H1 (cell line): ENCODE data around the gene TXNDC11. TPM values are rescaled to one million over a fixed set of nuclear protein-coding genes. Genes with fewer than 3 reads are reported as not detected.

ENCODE experiments used
- CHD2 ChIP-seq: IDR thresholded peaks from 2 replicates; pipeline ENCODE4 v1.6.1; 2012; ENCODE audit warnings: low read length, improper control_type of control experiment
- CHD7 ChIP-seq: fragments of 300-600 bp; sonication (generic); IDR thresholded peaks from 2 replicates; pipeline ENCODE4 v1.7.1; 2012; ENCODE audit warnings: low read length, moderate library complexity, mild to moderate bottlenecking, inconsistent platforms; ENCODE audit not compliant: insufficient replicate concordance
- FOSL1 ChIP-seq: IDR thresholded peaks from 2 replicates; pipeline ENCODE4 v1.6.1; 2011; ENCODE audit warnings: mild to moderate bottlenecking, low read depth, low read length, moderate library complexity; ENCODE audit not compliant: insufficient read depth
- HDAC2 ChIP-seq, 2 experiments: fragments of 300-600 bp in 1 of 2; sonication (generic) in 1 of 2; IDR thresholded peaks; 2 replicates each; pipeline ENCODE4 v1.6.1; 2011 to 2012; ENCODE audit warnings: low read depth in 2 of 2, low read length in 2 of 2, mild to moderate bottlenecking in 2 of 2, moderate library complexity in 2 of 2, borderline replicate concordance in 1 of 2, inconsistent platforms in 1 of 2
- polyA plus RNA-seq, 7 experiments: library from polyadenylated mRNA; depleted of rRNA in 3 of 7; stranded (reverse) in 5 of 7; unstranded in 2 of 7; fragments of >200 nt in 5 of 7; fragments of 200-250 nt in 2 of 7; gene quantifications; 1 replicate in 5 of 7; 2 replicates in 1 of 7; 4 replicates in 1 of 7; pipeline versions ENCODE4 v1.2.1 to v1.2.3, GENCODE V29; 2011 to 2013; ENCODE audit warnings: missing spikeins in 2 of 7, mixed read lengths in 2 of 7
- total RNA-seq: library from RNA; stranded (reverse); fragmentation: NEBNext Ultra II Directional; extraction: Animal tissue kit (Norgen Biotek cat#: 25700); gene quantifications from 2 replicates; pipeline ENCODE4 v1.2.1, GENCODE V29; 2021

Gene TXNDC11
- total and polyA plus RNA-seq, 2 of the 8 experiments (the other 6 are each of a cell fraction or from before 2014, with no cell fraction given), result 13.5 to 13.8 TPM

GRCh38 chr16:11691771-11692170, 50.9 kb downstream of the TXNDC11 start (continued):
- no peak for TF ChIP-seq CHD7
- no peak for TF ChIP-seq CHD2
- no peak for TF ChIP-seq FOSL1
- no peak for TF ChIP-seq HDAC2 (IDR thresholded peaks at IDR 0.05; ENCODE audit: borderline replicate concordance in 1 of 2, low read depth in 2 of 2, low read length in 2 of 2)
